ENCODE results near the gene RPS21. TPM values are rescaled to one million over a fixed set of nuclear protein-coding genes. Genes with fewer than 3 reads are reported as not detected.

RPS21 gene
- total and polyA plus RNA-seq, 12 donors: 438 to 4,794 (median 1,602) TPM

GRCh38 chr20:62421716-62421990 lies 34.8 kb downstream of the RPS21 start:
- no peak overlapping the region for H3K4me3 ChIP-seq
- intact Hi-C loops (cut with DNase I): no loop called here
- H3K9me3 ChIP-seq (replicated peaks in 1 of 3): no peaks in the 10 kb centered on the region
- no peak overlapping the region for H3K27ac ChIP-seq
- no peaks in the 10 kb centered on the region for H3K36me3 ChIP-seq (replicated peaks in 1 of 2)
- no peaks in the 10 kb centered on the region for H3K4me1 ChIP-seq (replicated peaks in 1 of 2)
- DNase-seq: no peak
- TF ChIP-seq POLR2A (IDR thresholded peaks at IDR 0.05): no peak
- TF ChIP-seq, protein P1, sequence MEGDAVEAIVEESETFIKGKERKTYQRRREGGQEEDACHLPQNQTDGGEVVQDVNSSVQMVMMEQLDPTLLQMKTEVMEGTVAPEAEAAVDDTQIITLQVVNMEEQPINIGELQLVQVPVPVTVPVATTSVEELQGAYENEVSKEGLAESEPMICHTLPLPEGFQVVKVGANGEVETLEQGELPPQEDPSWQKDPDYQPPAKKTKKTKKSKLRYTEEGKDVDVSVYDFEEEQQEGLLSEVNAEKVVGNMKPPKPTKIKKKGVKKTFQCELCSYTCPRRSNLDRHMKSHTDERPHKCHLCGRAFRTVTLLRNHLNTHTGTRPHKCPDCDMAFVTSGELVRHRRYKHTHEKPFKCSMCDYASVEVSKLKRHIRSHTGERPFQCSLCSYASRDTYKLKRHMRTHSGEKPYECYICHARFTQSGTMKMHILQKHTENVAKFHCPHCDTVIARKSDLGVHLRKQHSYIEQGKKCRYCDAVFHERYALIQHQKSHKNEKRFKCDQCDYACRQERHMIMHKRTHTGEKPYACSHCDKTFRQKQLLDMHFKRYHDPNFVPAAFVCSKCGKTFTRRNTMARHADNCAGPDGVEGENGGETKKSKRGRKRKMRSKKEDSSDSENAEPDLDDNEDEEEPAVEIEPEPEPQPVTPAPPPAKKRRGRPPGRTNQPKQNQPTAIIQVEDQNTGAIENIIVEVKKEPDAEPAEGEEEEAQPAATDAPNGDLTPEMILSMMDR (IDR thresholded peaks at IDR 0.05): no peak
- WGBS, 4 donors: 84 to 100% (median 88%) methylated on average over 3 to 6 of the region's 6 CpGs
- no peaks in the 10 kb centered on the region for H3K27me3 ChIP-seq

DNA sequence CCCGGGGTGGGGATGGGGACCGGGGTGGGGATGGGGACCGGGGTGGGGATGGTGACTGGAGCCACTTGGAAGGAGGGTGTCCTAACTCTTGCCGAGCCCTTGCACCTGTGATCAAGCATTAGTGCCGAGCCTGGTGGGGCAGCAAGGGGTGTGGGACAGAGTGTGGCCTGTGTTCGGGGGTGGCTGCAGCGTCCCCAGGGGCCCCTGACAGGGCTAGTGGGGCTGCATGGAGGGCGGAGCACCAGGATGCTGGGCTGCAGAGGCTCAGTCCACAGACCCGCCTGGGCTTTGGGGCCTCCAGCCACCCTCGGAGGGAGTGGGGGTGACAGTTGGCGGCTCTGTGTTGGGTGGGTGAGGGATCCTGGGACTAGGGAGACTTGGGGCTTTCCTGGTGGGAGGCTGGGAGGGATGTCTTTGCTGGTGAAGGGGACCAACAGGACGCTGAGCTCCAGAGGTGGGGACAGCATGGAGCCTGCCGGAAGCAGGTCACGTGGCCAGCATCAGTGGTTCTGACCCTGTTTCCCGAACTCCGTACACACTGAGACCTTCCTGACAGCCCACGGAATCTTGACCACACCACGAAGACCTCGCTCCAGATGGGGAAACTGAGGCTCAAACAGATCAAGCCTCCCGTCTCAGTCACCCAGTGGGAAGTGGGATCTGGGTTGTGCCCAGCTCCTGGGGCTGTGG lies 35.9 kb downstream of the RPS21 start:
- TF ChIP-seq, protein P1 (IDR thresholded peaks at IDR 0.05): no peak
- TF ChIP-seq POLR2A (IDR thresholded peaks at IDR 0.05): no peak
- no peaks in the 10 kb centered on the region for H3K27me3 ChIP-seq

GRCh38 chr20:62423326-62423706 lies 36.4 kb downstream of the RPS21 start:
- H3K27me3 ChIP-seq: no peaks in the 10 kb centered on the region
- intact Hi-C loops (cut with DNase I): no loop called here

More for the DNA sequence above, 35.9 kb downstream of the RPS21 start:
- Histone ChIP-seq H3K4me3 (no peak overlapping the region), H3K27ac (no peak overlapping the region), H3K4me1 (replicated peaks in 1 of 2) (no peaks in the 10 kb centered on the region), H3K9me3 (replicated peaks in 1 of 3) (no peaks in the 10 kb centered on the region), H3K36me3 (replicated peaks in 1 of 2) (no peaks in the 10 kb centered on the region)
- DNase-seq: no peak
- intact Hi-C loops (cut with DNase I): no loop called here
- WGBS, 4 donors: 78 to 85% (median 80%) methylated on average over 16 to 20 of the region's 20 CpGs

DNA sequence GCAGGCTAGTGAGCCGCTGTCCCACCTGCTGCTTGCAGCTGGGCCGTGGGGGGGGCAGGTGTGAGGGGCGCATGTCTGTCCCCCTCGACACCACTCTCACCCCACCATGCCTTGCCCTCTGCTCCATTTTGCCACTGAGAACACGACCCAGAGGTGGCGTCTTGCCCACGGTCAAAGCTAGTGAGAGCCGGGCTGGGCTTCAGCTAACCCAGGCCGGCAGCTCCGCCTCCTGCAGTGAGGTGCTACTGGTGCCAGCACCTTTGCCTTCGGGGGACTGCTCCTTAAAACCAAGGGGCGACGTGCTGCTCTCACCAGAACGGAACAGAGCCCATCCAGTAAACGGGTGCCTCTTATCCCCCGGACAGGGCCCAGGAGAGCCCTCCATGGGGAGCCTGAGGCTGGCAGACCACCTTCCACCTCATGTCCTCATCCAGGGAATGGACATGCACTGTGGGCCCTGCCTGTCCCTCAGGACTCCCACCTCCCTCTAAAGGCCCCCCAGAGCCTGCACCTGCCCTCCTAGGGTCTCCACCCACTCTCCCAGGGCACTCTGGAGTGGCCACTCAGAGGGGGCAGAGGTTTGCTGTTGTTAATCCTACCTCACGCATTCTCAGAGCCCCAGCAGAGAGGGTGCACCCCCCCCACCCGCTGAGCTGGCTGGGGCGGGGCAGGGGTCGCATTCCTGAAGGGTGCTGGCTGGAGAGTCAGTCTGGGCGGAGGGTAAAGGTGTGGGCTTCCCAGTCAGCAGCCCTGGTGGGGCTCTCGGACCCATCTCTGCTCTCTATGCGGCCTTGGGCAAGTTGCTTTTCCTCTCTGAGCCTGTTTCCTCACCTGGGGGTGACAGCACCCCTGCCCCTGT lies 37.6 kb downstream of the RPS21 start:
- no peaks in the 10 kb centered on the region for H3K27me3 ChIP-seq
- no peak overlapping the region for H3K4me3 ChIP-seq
- 62 to 90% (median 69%) methylated on average over 2 to 23 of the region's 23 CpGs for WGBS, 4 donors
- H3K4me1 ChIP-seq (replicated peaks in 1 of 2): no peaks in the 10 kb centered on the region
- H3K36me3 ChIP-seq (replicated peaks in 1 of 2): no peaks in the 10 kb centered on the region
- no peaks in the 10 kb centered on the region for H3K9me3 ChIP-seq (replicated peaks in 1 of 3)
- H3K27ac ChIP-seq: no peak overlapping the region
- intact Hi-C loops (cut with DNase I): loop anchor here in 1 of 2 donors (5.0 kb wide), 1 partner anchor 188 kb away; no protein-coding TSS in a partner anchor
- TF ChIP-seq, protein P1 (IDR thresholded peaks at IDR 0.05): no peak
- TF ChIP-seq POLR2A (IDR thresholded peaks at IDR 0.05): no peak
- no peak for DNase-seq

More at GRCh38 chr20:62423326-62423706, 36.4 kb downstream of the RPS21 start:
- DNase-seq: no peak
- TF ChIP-seq POLR2A (IDR thresholded peaks at IDR 0.05): no peak
- TF ChIP-seq, protein P1 (IDR thresholded peaks at IDR 0.05): no peak
- Histone ChIP-seq H3K4me3 (no peak overlapping the region), H3K4me1 (replicated peaks in 1 of 2) (no peaks in the 10 kb centered on the region), H3K9me3 (replicated peaks in 1 of 3) (no peaks in the 10 kb centered on the region), H3K27ac (no peak overlapping the region), H3K36me3 (replicated peaks in 1 of 2) (no peaks in the 10 kb centered on the region)
- WGBS, 4 donors: 45 to 53% (median 48%) methylated on average over 6 to 10 of the region's 10 CpGs

Measured in adrenal gland (tissue), 12 donors.